HepG2 (cell line): ENCODE measurements around the gene DNAJC4. TPM values are rescaled to one million over a fixed set of nuclear protein-coding genes. Genes with fewer than 3 reads are reported as not detected.

Experiments
- RBFOX2 ChIP-seq: fragments of 200-400 bp; formaldehyde crosslinking; IDR thresholded peaks from 2 replicates; pipeline ENCODE4 v1.6.1; 2017; ENCODE audit warnings: low read depth, mild to moderate bottlenecking, low read length
- SMAD3 ChIP-seq: sonication (generic); formaldehyde crosslinking; IDR thresholded peaks from 2 replicates; pipeline ENCODE4 v1.4.0; 2020; ENCODE audit warnings: missing genetic modification reagents
- TCF12 ChIP-seq, 2 experiments: fragments of 450-650 bp in 1 of 2; sonication (generic) in 1 of 2; formaldehyde crosslinking in 1 of 2; IDR thresholded peaks; 2 replicates each; pipeline versions ENCODE4 v1.6.1 to v1.8.0; 2017 to 2022; ENCODE audit warnings: antibody characterized with exemption in 1 of 2, mild to moderate bottlenecking in 1 of 2, missing genetic modification reagents in 1 of 2, moderate library complexity in 1 of 2
- TCF7 ChIP-seq: sonication (generic); IDR thresholded peaks from 2 replicates; pipeline ENCODE4 v1.6.1; 2016; ENCODE audit warnings: antibody characterized with exemption, low read depth
- TMF1 ChIP-seq: sonication (generic); formaldehyde crosslinking; IDR thresholded peaks from 2 replicates; pipeline ENCODE4 v1.8.1; 2022; ENCODE audit warnings: low read depth, missing genetic modification reagents
- ZFP37 ChIP-seq: sonication (generic); formaldehyde crosslinking; IDR thresholded peaks from 2 replicates; pipeline ENCODE4 v1.4.0; 2020; ENCODE audit warnings: missing genetic modification reagents, borderline replicate concordance
- ZHX2 ChIP-seq, 2 experiments: sonication (generic) in 1 of 2; formaldehyde crosslinking in 1 of 2; IDR thresholded peaks; 2 replicates each; pipeline versions ENCODE4 v1.6.1 to v1.9.0; 2014 to 2022; ENCODE audit warnings: antibody characterized with exemption in 1 of 2, borderline replicate concordance in 1 of 2, inconsistent platforms in 1 of 2, low read depth in 1 of 2, missing genetic modification reagents in 1 of 2
- ZNF232 ChIP-seq: sonication (generic); formaldehyde crosslinking; IDR thresholded peaks from 2 replicates; pipeline ENCODE4 v1.4.0; 2020; ENCODE audit warnings: missing genetic modification reagents, borderline replicate concordance
- ZNF264 ChIP-seq: sonication (generic); formaldehyde crosslinking; IDR thresholded peaks from 2 replicates; pipeline ENCODE4 v1.4.0; 2020; ENCODE audit warnings: missing genetic modification reagents
- ZNF607 ChIP-seq: sonication (generic); formaldehyde crosslinking; IDR thresholded peaks from 2 replicates; pipeline ENCODE4 v1.5.1; 2020; ENCODE audit warnings: missing genetic modification reagents, mild to moderate bottlenecking, borderline replicate concordance
- ZNF672 ChIP-seq: sonication (generic); formaldehyde crosslinking; IDR thresholded peaks from 2 replicates; pipeline ENCODE4 v1.8.1; 2022; ENCODE audit warnings: missing genetic modification reagents
- ZNF766 ChIP-seq: sonication (generic); formaldehyde crosslinking; IDR thresholded peaks from 2 replicates; pipeline ENCODE4 v1.5.0; 2020; ENCODE audit warnings: missing genetic modification reagents, borderline replicate concordance
- ZNF841 ChIP-seq: sonication (generic); formaldehyde crosslinking; IDR thresholded peaks from 2 replicates; pipeline ENCODE4 v1.8.1; 2023; ENCODE audit warnings: missing genetic modification reagents, borderline replicate concordance
- polyA plus RNA-seq, 8 experiments: library from polyadenylated mRNA; depleted of rRNA in 3 of 8; stranded (reverse) in 7 of 8; unstranded in 1 of 8; fragments of >200 nt; fragmentation: Illumina TruSeq in 4 of 8; extraction: Trizol in 4 of 8; gene quantifications; 2 replicates each; pipeline versions ENCODE4 v1.2.1 to v1.2.3, GENCODE V29; 2011 to 2016; ENCODE audit warnings: low read depth in 4 of 8, missing spikeins in 1 of 8, mixed read lengths in 1 of 8; ENCODE audit not compliant: insufficient read depth in 1 of 8
- total RNA-seq, 5 experiments: library from RNA; depleted of rRNA; stranded (reverse); fragments of >200 nt; fragmentation: Illumina TruSeq; extraction: Trizol; gene quantifications; 2 replicates each; pipeline ENCODE4 v1.2.3, GENCODE V29; 2016; ENCODE audit warnings: low read depth in 1 of 5
- TF ChIP-seq, protein P1 (sequence below): sonication (generic); formaldehyde crosslinking; IDR thresholded peaks from 2 replicates; pipeline ENCODE4 v1.4.0; 2020; ENCODE audit warnings: mild to moderate bottlenecking, missing genetic modification reagents
- TF ChIP-seq, protein P2 (sequence below): sonication (generic); formaldehyde crosslinking; IDR thresholded peaks from 2 replicates; pipeline ENCODE4 v1.5.1; 2020; ENCODE audit warnings: mild to moderate bottlenecking, moderate library complexity, missing genetic modification reagents
- TF ChIP-seq, protein P3 (sequence below): sonication (generic); formaldehyde crosslinking; IDR thresholded peaks from 2 replicates; pipeline ENCODE4 v1.5.0; 2020; ENCODE audit warnings: missing genetic modification reagents

Gene DNAJC4
- total and polyA plus RNA-seq, 2 of the 13 experiments (the other 11 are each of a cell fraction or from before 2014, with no cell fraction given): 10.3 to 60.8 TPM

DNA sequence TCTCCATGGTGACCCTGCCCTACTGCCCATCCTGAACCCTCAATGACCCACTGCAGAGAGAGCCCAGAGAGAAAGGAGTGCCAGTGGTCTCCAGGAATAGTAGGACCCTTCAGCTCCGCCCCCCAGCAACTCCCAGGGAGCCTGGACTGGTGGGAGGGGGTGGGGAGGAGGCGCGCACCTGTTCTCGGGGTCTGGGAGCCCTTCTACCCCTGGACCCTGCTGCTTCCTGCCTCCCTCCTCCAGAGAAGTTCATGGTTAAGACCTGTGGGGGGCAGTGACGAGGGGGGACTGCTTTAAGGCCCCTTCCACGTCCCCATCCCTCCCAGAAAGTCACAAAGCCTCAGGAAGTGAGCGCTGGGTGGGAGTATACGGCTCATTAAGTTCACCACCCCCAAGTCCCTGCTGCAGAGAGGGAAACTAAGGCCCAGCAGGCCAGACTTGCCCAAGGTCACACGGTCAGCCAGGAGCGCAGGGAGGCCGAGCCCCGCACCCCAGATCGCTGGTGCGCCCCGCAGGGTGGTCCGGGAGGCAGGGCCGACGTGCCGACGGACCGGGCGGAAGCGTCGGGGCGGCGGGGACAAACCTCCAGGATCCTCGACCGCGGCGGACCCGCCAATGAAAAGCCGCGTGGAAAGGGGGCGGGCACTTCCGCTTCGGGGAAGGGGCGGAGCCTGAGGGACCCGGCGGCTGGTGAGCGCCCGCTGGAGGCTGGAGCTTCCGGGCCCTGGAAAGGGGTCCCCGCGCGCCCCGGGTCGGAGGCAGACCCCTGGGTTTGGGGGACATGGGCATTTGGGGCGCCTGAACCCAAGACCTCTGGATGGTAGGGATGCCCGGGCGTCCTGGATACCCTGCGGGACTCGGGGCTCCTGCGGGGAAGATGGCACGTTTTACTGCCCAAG lies 4.5 kb upstream of the DNAJC4 start, which contains the start of the genes NUDT22 and TRPT1 (continued):
- TF ChIP-seq ZHX2 (IDR thresholded peaks at IDR 0.05; ENCODE audit: low read depth) (no peak), ZHX2 (CRISPR knock-in tag; IDR thresholded peaks at IDR 0.05; ENCODE audit: borderline replicate concordance) (no peak), ZFP37 (CRISPR knock-in tag) (0 out of 2 replicates have a peak, but pooled peaks have one; percentile 18), ZNF607 (CRISPR knock-in tag) (0 out of 2 replicates have a peak, but pooled peaks have one; percentile 52), ZNF232 (CRISPR knock-in tag) (no peak), ZNF672 (CRISPR knock-in tag) (no peak), ZNF841 (CRISPR knock-in tag) (no peak), TCF7 (no peak), RBFOX2 (peak; percentile 89), ZNF766 (0 out of 2 replicates have a peak, but pooled peaks have one; percentile 67), TCF12 (IDR thresholded peaks at IDR 0.05) (no peak), TCF12 (CRISPR knock-in tag; IDR thresholded peaks at IDR 0.05) (peak; percentile 60), ZNF264 (CRISPR knock-in tag) (0 out of 2 replicates have a peak, but pooled peaks have one; percentile 6), TMF1 (CRISPR knock-in tag) (peak; percentile 59; the same call in 1 of the 2 replicates), SMAD3 (0 out of 2 replicates have a peak, but pooled peaks have one; percentile 41)
- TF ChIP-seq, protein P1, sequence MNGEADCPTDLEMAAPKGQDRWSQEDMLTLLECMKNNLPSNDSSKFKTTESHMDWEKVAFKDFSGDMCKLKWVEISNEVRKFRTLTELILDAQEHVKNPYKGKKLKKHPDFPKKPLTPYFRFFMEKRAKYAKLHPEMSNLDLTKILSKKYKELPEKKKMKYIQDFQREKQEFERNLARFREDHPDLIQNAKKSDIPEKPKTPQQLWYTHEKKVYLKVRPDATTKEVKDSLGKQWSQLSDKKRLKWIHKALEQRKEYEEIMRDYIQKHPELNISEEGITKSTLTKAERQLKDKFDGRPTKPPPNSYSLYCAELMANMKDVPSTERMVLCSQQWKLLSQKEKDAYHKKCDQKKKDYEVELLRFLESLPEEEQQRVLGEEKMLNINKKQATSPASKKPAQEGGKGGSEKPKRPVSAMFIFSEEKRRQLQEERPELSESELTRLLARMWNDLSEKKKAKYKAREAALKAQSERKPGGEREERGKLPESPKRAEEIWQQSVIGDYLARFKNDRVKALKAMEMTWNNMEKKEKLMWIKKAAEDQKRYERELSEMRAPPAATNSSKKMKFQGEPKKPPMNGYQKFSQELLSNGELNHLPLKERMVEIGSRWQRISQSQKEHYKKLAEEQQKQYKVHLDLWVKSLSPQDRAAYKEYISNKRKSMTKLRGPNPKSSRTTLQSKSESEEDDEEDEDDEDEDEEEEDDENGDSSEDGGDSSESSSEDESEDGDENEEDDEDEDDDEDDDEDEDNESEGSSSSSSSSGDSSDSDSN: peak; percentile 81
- TF ChIP-seq, protein P2, sequence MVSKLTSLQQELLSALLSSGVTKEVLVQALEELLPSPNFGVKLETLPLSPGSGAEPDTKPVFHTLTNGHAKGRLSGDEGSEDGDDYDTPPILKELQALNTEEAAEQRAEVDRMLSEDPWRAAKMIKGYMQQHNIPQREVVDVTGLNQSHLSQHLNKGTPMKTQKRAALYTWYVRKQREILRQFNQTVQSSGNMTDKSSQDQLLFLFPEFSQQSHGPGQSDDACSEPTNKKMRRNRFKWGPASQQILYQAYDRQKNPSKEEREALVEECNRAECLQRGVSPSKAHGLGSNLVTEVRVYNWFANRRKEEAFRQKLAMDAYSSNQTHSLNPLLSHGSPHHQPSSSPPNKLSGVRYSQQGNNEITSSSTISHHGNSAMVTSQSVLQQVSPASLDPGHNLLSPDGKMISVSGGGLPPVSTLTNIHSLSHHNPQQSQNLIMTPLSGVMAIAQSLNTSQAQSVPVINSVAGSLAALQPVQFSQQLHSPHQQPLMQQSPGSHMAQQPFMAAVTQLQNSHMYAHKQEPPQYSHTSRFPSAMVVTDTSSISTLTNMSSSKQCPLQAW (CRISPR knock-in tag): peak; percentile 67
- TF ChIP-seq, protein P3, sequence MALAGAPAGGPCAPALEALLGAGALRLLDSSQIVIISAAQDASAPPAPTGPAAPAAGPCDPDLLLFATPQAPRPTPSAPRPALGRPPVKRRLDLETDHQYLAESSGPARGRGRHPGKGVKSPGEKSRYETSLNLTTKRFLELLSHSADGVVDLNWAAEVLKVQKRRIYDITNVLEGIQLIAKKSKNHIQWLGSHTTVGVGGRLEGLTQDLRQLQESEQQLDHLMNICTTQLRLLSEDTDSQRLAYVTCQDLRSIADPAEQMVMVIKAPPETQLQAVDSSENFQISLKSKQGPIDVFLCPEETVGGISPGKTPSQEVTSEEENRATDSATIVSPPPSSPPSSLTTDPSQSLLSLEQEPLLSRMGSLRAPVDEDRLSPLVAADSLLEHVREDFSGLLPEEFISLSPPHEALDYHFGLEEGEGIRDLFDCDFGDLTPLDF (CRISPR knock-in tag): peak; percentile 48; the same call in 1 of the 2 replicates
